B cell (primary cell): ENCODE data around the gene SERPINB6. TPM values are rescaled to one million over a fixed set of nuclear protein-coding genes. Genes with fewer than 3 reads are reported as not detected.

Experiments used
- ATAC-seq: fragments of 200-7000 bp; cut with Tn5 transposase; one replicate; pipeline ENCODE4 v1.10.0; 2021; ENCODE audit warnings: low read depth, mild to moderate bottlenecking, moderate number of reproducible peaks, moderate library complexity
- CTCF ChIA-PET: fragments of 350-600 bp; sonication (Branson Sonifier 250); formaldehyde crosslinking; loops from one replicate; lab custom pipeline; 2021; ENCODE audit warnings: antibody characterized with exemption, inconsistent platforms; lab: Charles Lee
- POLR2A ChIA-PET: fragments of 350-600 bp; sonication (Branson Sonifier 250); formaldehyde crosslinking; loops from one replicate; lab custom pipeline; 2021; ENCODE audit warnings: antibody characterized with exemption; lab: Charles Lee
- DNase-seq: peaks from one replicate; pipeline ENCODE4 v3.0.0; 2013
- H2AFZ ChIP-seq: 2 replicates; pipeline ENCODE4 v1.6.1; 2012; ENCODE audit warnings: mild to moderate bottlenecking, low read depth, low read length; ENCODE audit not compliant: insufficient read depth, poor library complexity, severe bottlenecking
- H3K27ac ChIP-seq, 2 donors: 1 replicate in 1 of 2; 2 replicates in 1 of 2; pipeline ENCODE4 v1.5.1; 2012 to 2013; ENCODE audit warnings: low read length in 2 of 2, mild to moderate bottlenecking in 2 of 2, moderate library complexity in 1 of 2
- H3K27me3 ChIP-seq, 4 experiments: fragments of 200-600 bp in 1 of 4; sonication (generic) in 1 of 4; replicated peaks in 1 of 4; 1 replicate in 2 of 4; 2 replicates in 2 of 4; pipeline versions ENCODE4 v1.6.1 to v1.7.0; 2013 to 2016; ENCODE audit warnings: low read length in 3 of 4, mild to moderate bottlenecking in 2 of 4, mixed read lengths in 1 of 4, moderate library complexity in 1 of 4; ENCODE audit not compliant: insufficient read depth in 4 of 4, control insufficient read depth in 3 of 4; ENCODE audit errors: control extremely low read depth in 1 of 4
- H3K36me3 ChIP-seq, 2 experiments: replicated peaks in 1 of 2; 1 replicate in 1 of 2; 2 replicates in 1 of 2; pipeline versions ENCODE4 v1.6.1 to v1.7.1; 2013; ENCODE audit warnings: low read length in 1 of 2; ENCODE audit not compliant: insufficient read depth in 2 of 2, control insufficient read depth in 1 of 2; ENCODE audit errors: control extremely low read depth in 1 of 2, extremely low read depth in 1 of 2
- H3K4me1 ChIP-seq, 2 donors: fragments of 200-600 bp in 1 of 2; sonication (generic) in 1 of 2; 1 replicate in 1 of 2; 2 replicates in 1 of 2; pipeline versions ENCODE4 v1.5.1 to v1.6.1; 2013 to 2017; ENCODE audit warnings: low read length in 2 of 2; ENCODE audit not compliant: control insufficient read depth in 2 of 2, insufficient read depth in 2 of 2
- H3K4me2 ChIP-seq: replicated peaks from 2 replicates; pipeline ENCODE3; 2012; ENCODE audit warnings: mild to moderate bottlenecking, low read depth, low read length; ENCODE audit not compliant: poor library complexity, severe bottlenecking
- H3K4me3 ChIP-seq, 5 experiments: fragments of 200-600 bp in 1 of 5; sonication (generic) in 1 of 5; 1 replicate in 3 of 5; 2 replicates in 2 of 5; pipeline versions ENCODE4 v1.5.1 to v1.7.0; 2011 to 2016; ENCODE audit warnings: low read length in 4 of 5, mild to moderate bottlenecking in 4 of 5, low read depth in 2 of 5, control low read depth in 1 of 5, moderate library complexity in 1 of 5; ENCODE audit not compliant: insufficient read depth in 1 of 5; ENCODE audit errors: control extremely low read depth in 1 of 5, extremely low read depth in 1 of 5
- H3K79me2 ChIP-seq: fragments of 200-600 bp; sonication (generic); one replicate; pipeline ENCODE4 v1.6.0; 2016; ENCODE audit warnings: low read length; ENCODE audit not compliant: control insufficient read depth, insufficient read depth
- H3K9ac ChIP-seq: fragments of 200-600 bp; sonication (generic); 2 replicates; pipeline ENCODE4 v1.6.1; 2017; ENCODE audit warnings: mild to moderate bottlenecking, low read length, moderate library complexity
- H3K9me3 ChIP-seq, 3 donors: one replicate each; pipeline versions ENCODE4 v1.6.1 to v1.7.1; 2013; ENCODE audit warnings: low read length in 2 of 3; ENCODE audit not compliant: control insufficient read depth in 2 of 3, insufficient read depth in 1 of 3; ENCODE audit errors: control extremely low read depth in 1 of 3
- H4K20me1 ChIP-seq: 2 replicates; pipeline ENCODE4 v1.6.0; 2012; ENCODE audit warnings: mild to moderate bottlenecking, low read length; ENCODE audit not compliant: insufficient read depth, control insufficient read depth, poor library complexity, severe bottlenecking
- H3K27ac Mint-ChIP-seq: one replicate; pipeline ENCODE4 v1.8.0; 2021; ENCODE audit warnings: mixed read lengths
- H3K27me3 Mint-ChIP-seq: one replicate; pipeline ENCODE4 v1.8.0; 2021; ENCODE audit warnings: mixed read lengths
- H3K4me1 Mint-ChIP-seq: one replicate; pipeline ENCODE4 v1.8.0; 2021; ENCODE audit warnings: mixed read lengths
- H3K4me3 Mint-ChIP-seq: one replicate; pipeline ENCODE4 v1.8.0; 2021; ENCODE audit warnings: mixed read lengths
- H3K9me3 Mint-ChIP-seq: one replicate; pipeline ENCODE4 v1.8.0; 2022; ENCODE audit warnings: mixed read lengths; ENCODE audit not compliant: insufficient read depth
- CTCF ChIP-seq: fragments of 200-600 bp; IDR thresholded peaks from one replicate; pipeline ENCODE4 v1.8.0; 2022; ENCODE audit warnings: antibody characterized with exemption, mild to moderate bottlenecking
- EZH2 ChIP-seq: IDR thresholded peaks from 2 replicates; pipeline ENCODE4 v1.6.1; 2012; ENCODE audit warnings: borderline replicate concordance, low read depth, mild to moderate bottlenecking, moderate library complexity, low read length; ENCODE audit not compliant: insufficient read depth, poor library complexity, severe bottlenecking
- WGBS: methylation state at CpG from one replicate; pipeline ENCODE4 v1.1.5; 2013; ENCODE audit warnings: missing lambda C conversion rate; ENCODE audit not compliant: insufficient coverage; 5-methylcytosine and 5-hydroxymethylcytosine counted together
- intact Hi-C: fragments of 100-400 bp; cut with micrococcal nuclease; formaldehyde crosslinking; loops from one replicate; pipeline ENCODE4 v1.10.0; 2022
- polyA plus RNA-seq: library from polyadenylated mRNA; depleted of rRNA; stranded (reverse); fragments of >200 nt; gene quantifications from 2 replicates; pipeline ENCODE4 v1.2.3, GENCODE V29; 2012
- total RNA-seq, 2 donors: library from RNA; stranded (reverse); fragments of 120-200 nt in 1 of 2; gene quantifications; 1 replicate in 1 of 2; 2 replicates in 1 of 2; pipeline versions ENCODE4 v1.2.3 to v1.2.4, GENCODE V29; 2013 to 2022

The SERPINB6 gene
- total and polyA plus RNA-seq, 2 donors (not counting 1 experiment from before 2014, with no cell fraction given): 35.2 to 58.5 TPM

DNA sequence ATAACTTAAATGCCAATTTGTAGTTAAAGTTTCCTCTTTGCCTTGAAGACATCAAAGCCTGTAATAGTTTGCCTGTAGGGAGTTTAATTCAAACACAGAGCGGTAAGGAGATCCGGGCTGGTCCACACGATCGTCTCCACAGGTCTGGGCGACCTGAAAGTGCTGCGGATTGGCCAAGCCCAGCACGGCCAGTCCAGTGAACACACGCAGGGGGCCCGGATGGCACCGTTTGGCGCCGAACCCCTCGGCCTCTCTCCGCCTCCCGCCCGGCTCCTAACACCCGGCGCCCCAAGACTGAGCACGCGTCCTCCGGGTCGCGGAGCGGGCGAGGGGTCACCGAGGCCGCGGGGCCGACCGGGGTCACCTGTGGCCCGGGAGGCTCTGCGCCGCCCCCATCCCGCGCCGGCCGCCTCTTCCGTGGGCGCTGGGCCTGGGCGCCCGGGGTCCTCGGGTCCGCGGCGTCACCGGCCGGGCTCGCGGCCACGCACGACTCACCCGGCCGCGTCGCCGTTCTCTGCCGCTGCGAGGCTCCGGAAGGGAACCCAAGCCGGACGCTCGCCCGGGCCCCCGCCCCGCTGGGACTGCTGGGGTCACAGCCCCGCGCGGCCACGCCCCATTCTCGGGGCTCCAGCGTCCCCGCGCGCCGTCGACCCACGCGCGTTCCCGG, 481 bp downstream of the SERPINB6 start:
- Histone ChIP-seq H3K4me3 (peak overlapping the region; percentile 49 to 86 (median 68)), H2AFZ (peak overlapping the region; percentile 92), H3K4me2 (peak overlapping the region; percentile 93), H3K9ac (peak overlapping the region; percentile 78), H3K27ac (peak overlapping the region in 1 of 2 donors; percentile 74), H3K79me2 (no peaks in the 10 kb centered on the region), H3K4me1 (peaks cover 13 to 17% of the 10 kb centered on the region in 2 donors), H3K27me3 (peaks cover 0 to 4% (median 0%) of the 10 kb centered on the region in 4 experiments), H3K9me3 (no peaks in the 10 kb centered on the region), H3K36me3 (no peaks in the 10 kb centered on the region), H4K20me1 (no peaks in the 10 kb centered on the region)
- Mint-ChIP-seq H3K4me3 (peak overlapping the region; percentile 91), H3K4me1 (peaks cover 45% of the 10 kb centered on the region), H3K9me3 (no peaks in the 10 kb centered on the region), H3K27me3 (peaks cover 3% of the 10 kb centered on the region), H3K27ac (peak overlapping the region; percentile 91)
- ChIA-PET POLR2A (interaction anchor here (1.2 to 1.6 kb wide), 2 partner anchors 19 to 31 kb away, joined by 3 to 12 read pairs; no protein-coding TSS in a partner anchor), CTCF (interaction anchor here (1.0 to 1.6 kb wide), 5 partner anchors 14 to 124 kb away, joined by 3 to 8 read pairs (median 5); no protein-coding TSS in a partner anchor)
- intact Hi-C loops: loop anchor here (1.0 to 2.0 kb wide), 3 partner anchors 17 to 30 kb away; no protein-coding TSS in a partner anchor
- WGBS: under 1% methylated on average over 80 of the region's 80 CpGs
- TF ChIP-seq CTCF: no peak
- no peak for TF ChIP-seq EZH2
- ATAC-seq (peak; percentile 81), DNase-seq (peak; percentile 63)
